Activated naive CD8-positive, alpha-beta T cell treated with anti-CD3 and anti-CD28 coated beads for 36 hours (primary cell): ENCODE data around the gene JCAD. TPM values are rescaled to one million over a fixed set of nuclear protein-coding genes. Genes with fewer than 3 reads are reported as not detected.
"Not testable (repeated sequence)": the region's sequence is repeated elsewhere in the genome, so short reads cannot be mapped to it uniquely, and the experiment has no call there.

Experiments
- DNase-seq: peaks from one replicate; pipeline ENCODE4 v3.0.0; 2021
- H3K27ac Mint-ChIP-seq: one replicate; pipeline ENCODE4 v1.8.0; 2022; ENCODE audit warnings: mild to moderate bottlenecking, moderate library complexity, mixed read lengths
- H3K27me3 Mint-ChIP-seq: one replicate; pipeline ENCODE4 v1.8.0; 2022; ENCODE audit warnings: mild to moderate bottlenecking, mixed read lengths
- H3K36me3 Mint-ChIP-seq: one replicate; pipeline ENCODE4 v1.8.0; 2021; ENCODE audit warnings: mild to moderate bottlenecking, mixed read lengths
- H3K4me1 Mint-ChIP-seq: one replicate; pipeline ENCODE4 v1.8.0; 2021; ENCODE audit warnings: mixed read lengths
- H3K4me3 Mint-ChIP-seq: one replicate; pipeline ENCODE4 v1.8.0; 2022; ENCODE audit warnings: mild to moderate bottlenecking, moderate library complexity, mixed read lengths
- H3K9me3 Mint-ChIP-seq: one replicate; pipeline ENCODE4 v1.8.0; 2022; ENCODE audit warnings: mixed read lengths
- total RNA-seq, 2 experiments: library from RNA; stranded (reverse); gene quantifications; one replicate each; pipeline ENCODE4 v1.2.3, GENCODE V29; 2021

JCAD gene
- total RNA-seq, 2 experiments from 2014 or later, result 0.02 to 0.14 TPM

- Mint-ChIP-seq H3K4me1 (peaks cover 28% of the 10 kb centered on the region), H3K27ac (no peak overlapping the region), H3K9me3 (no peaks in the 10 kb centered on the region), H3K4me3 (no peak overlapping the region), H3K27me3 (peaks cover 90% of the 10 kb centered on the region), H3K36me3 (peaks cover 2% of the 10 kb centered on the region)
- DNase-seq, result no peak
These were observed 30.1 kb downstream of the JCAD start for GRCh38 chr10:30029164-30029871.

- peaks cover 28% of the 10 kb centered on the region for H3K4me1 Mint-ChIP-seq
- no peak overlapping the region for H3K4me3 Mint-ChIP-seq
- DNase-seq, result no peak
- H3K27me3 Mint-ChIP-seq, result peaks cover 90% of the 10 kb centered on the region
- peaks cover 2% of the 10 kb centered on the region for H3K36me3 Mint-ChIP-seq
- no peak overlapping the region for H3K27ac Mint-ChIP-seq
- H3K9me3 Mint-ChIP-seq, result no peaks in the 10 kb centered on the region
These were observed 30.7 kb downstream of the JCAD start for GRCh38 chr10:30028738-30029030.

- H3K27ac Mint-ChIP-seq, result peak overlapping the region; percentile 90
- peaks cover 2% of the 10 kb centered on the region for H3K36me3 Mint-ChIP-seq
- H3K4me3 Mint-ChIP-seq, result peak overlapping the region; percentile 76
- DNase-seq, result no peak
- H3K4me1 Mint-ChIP-seq, result peaks cover 28% of the 10 kb centered on the region
- peaks cover 89% of the 10 kb centered on the region for H3K27me3 Mint-ChIP-seq
- H3K9me3 Mint-ChIP-seq, result no peaks in the 10 kb centered on the region
These were observed 31.2 kb downstream of the JCAD start for GRCh38 chr10:30028006-30028737.

- Mint-ChIP-seq H3K27me3 (peaks cover 88% of the 10 kb centered on the region), H3K4me3 (peak overlapping the region; percentile 76), H3K9me3 (no peaks in the 10 kb centered on the region), H3K36me3 (peaks cover 2% of the 10 kb centered on the region), H3K4me1 (peaks cover 27% of the 10 kb centered on the region), H3K27ac (peak overlapping the region; percentile 90)
- peak; percentile 87 for DNase-seq
These were observed 32.1 kb downstream of the JCAD start for GRCh38 chr10:30027057-30028005.

DNA sequence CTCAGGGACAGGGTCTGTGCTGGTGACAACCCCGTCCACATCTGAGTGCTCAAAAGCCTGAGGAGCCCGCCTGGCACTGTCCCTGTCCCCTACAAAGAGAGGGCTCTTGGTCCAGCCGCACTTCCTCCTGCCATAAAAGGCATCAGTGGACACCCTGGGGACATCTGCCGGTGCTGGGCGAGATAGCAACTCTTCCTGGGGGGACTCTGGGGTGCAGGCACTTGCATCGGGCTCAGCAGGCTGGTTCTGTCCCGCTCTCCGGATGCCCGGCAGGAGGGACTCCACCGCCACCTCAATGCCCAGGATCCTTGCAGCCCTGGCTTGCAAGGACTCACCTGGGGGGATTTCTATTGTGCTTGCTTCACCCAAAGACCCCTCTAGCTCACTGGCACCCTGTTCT is 32.8 kb downstream of the JCAD start:
- H3K4me1 Mint-ChIP-seq, result peaks cover 27% of the 10 kb centered on the region
- no peaks in the 10 kb centered on the region for H3K9me3 Mint-ChIP-seq
- H3K27me3 Mint-ChIP-seq, result peaks cover 88% of the 10 kb centered on the region
- H3K27ac Mint-ChIP-seq, result no peak overlapping the region
- peaks cover 2% of the 10 kb centered on the region for H3K36me3 Mint-ChIP-seq
- no peak overlapping the region for H3K4me3 Mint-ChIP-seq
- DNase-seq, result no peak

- H3K4me3 Mint-ChIP-seq, result no peak overlapping the region
- peaks cover 86% of the 10 kb centered on the region for H3K27me3 Mint-ChIP-seq
- H3K9me3 Mint-ChIP-seq, result no peaks in the 10 kb centered on the region
- DNase-seq, result no peak
- no peak overlapping the region for H3K27ac Mint-ChIP-seq
- H3K36me3 Mint-ChIP-seq, result peaks cover 2% of the 10 kb centered on the region
- peaks cover 27% of the 10 kb centered on the region for H3K4me1 Mint-ChIP-seq
These were observed 33.3 kb downstream of the JCAD start for GRCh38 chr10:30026080-30026479.

DNA sequence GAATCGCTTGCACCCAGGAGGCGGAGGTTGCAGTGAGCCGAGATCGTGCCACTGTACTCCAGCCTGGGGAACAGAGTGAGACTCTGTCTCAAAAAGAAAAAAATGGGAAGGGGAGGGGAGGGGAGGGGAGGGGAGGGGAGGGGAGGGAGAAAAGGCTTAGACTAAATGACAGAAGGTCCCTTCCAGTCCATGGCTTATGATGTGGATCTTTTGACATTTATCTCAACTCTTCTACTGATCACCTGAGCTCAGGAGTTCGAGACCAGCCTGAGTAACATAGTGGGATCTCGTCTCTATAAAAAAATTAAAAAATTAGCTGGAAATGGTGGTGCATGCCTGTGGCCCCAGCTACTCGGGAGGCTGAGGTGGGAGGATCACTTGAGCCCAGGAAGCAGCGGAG is 34.0 kb downstream of the JCAD start:
- H3K4me3 Mint-ChIP-seq, result not testable (repeated sequence)

GRCh38 chr10:30022590-30022989 is 36.8 kb downstream of the JCAD start:
- Mint-ChIP-seq H3K4me1 (peaks cover 17% of the 10 kb centered on the region), H3K27me3 (peaks cover 92% of the 10 kb centered on the region), H3K36me3 (peaks cover 2% of the 10 kb centered on the region), H3K4me3 (no peak overlapping the region), H3K9me3 (no peaks in the 10 kb centered on the region), H3K27ac (no peak overlapping the region)
- DNase-seq, result no peak

More for the DNA sequence above, 34.0 kb downstream of the JCAD start:
- H3K27ac Mint-ChIP-seq, H3K9me3 Mint-ChIP-seq, DNase-seq, H3K36me3 Mint-ChIP-seq: not testable (repeated sequence)
- Mint-ChIP-seq H3K27me3 (peaks cover 88% of the 10 kb centered on the region), H3K4me1 (peaks cover 27% of the 10 kb centered on the region)

DNA sequence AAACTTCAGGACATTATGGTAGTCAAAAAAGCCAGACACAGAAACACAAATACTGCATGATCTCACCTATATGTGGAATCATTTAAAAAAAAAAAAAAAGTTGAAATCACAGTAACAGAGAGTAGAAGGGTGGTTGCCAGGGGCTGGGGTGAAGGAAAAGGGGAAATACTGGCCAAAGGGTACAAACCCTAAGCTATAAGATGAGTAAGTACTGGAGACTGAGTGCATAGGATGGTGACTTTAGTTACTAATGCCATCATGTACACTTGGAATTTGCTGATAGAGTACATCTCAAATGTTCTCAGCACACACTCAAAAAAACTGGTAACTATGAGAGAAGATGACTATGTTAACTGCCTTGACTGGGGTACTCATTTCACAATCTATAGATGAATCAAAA is 39.9 kb downstream of the JCAD start:
- no peaks in the 10 kb centered on the region for H3K9me3 Mint-ChIP-seq
- peaks cover 87% of the 10 kb centered on the region for H3K27me3 Mint-ChIP-seq
- DNase-seq, result no peak
- H3K4me3 Mint-ChIP-seq, result no peak overlapping the region
- H3K27ac Mint-ChIP-seq, result no peak overlapping the region
- peaks cover 6% of the 10 kb centered on the region for H3K4me1 Mint-ChIP-seq
- H3K36me3 Mint-ChIP-seq, result no peaks in the 10 kb centered on the region

DNA sequence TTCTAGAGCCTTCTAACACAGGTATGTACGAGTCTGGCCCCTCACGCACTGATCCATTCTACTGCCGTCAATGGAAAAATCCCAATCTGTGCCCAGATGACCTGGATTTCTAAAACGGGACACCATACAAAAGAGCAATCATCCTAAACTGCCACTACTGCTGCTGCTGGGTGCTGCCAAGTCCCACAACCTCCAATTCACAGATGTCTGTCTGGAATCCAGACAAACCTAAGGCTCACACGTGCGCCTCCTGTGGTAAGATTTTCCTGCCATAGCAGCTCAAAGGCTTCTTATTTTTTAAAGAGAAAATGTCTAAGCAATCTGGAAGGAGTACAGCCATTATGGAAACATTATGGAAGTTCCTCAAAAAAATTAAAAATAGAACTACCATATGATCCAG is 40.9 kb downstream of the JCAD start:
- Mint-ChIP-seq H3K36me3 (no peaks in the 10 kb centered on the region), H3K9me3 (no peaks in the 10 kb centered on the region), H3K4me1 (peaks cover 6% of the 10 kb centered on the region), H3K27ac (no peak overlapping the region), H3K4me3 (no peak overlapping the region), H3K27me3 (peaks cover 84% of the 10 kb centered on the region)
- DNase-seq, result no peak

- Mint-ChIP-seq H3K27me3 (peaks cover 85% of the 10 kb centered on the region), H3K9me3 (no peaks in the 10 kb centered on the region), H3K4me1 (peaks cover 6% of the 10 kb centered on the region), H3K4me3 (no peak overlapping the region), H3K27ac (no peak overlapping the region), H3K36me3 (no peaks in the 10 kb centered on the region)
- DNase-seq, result no peak
These were observed 41.4 kb downstream of the JCAD start for GRCh38 chr10:30017966-30018365.

GRCh38 chr10:30017556-30017955 is 41.8 kb downstream of the JCAD start:
- peaks cover 6% of the 10 kb centered on the region for H3K4me1 Mint-ChIP-seq
- H3K4me3 Mint-ChIP-seq, result no peak overlapping the region
- no peak for DNase-seq
- no peak overlapping the region for H3K27ac Mint-ChIP-seq
- no peaks in the 10 kb centered on the region for H3K36me3 Mint-ChIP-seq
- H3K9me3 Mint-ChIP-seq, result no peaks in the 10 kb centered on the region
- H3K27me3 Mint-ChIP-seq, result peaks cover 85% of the 10 kb centered on the region

DNA sequence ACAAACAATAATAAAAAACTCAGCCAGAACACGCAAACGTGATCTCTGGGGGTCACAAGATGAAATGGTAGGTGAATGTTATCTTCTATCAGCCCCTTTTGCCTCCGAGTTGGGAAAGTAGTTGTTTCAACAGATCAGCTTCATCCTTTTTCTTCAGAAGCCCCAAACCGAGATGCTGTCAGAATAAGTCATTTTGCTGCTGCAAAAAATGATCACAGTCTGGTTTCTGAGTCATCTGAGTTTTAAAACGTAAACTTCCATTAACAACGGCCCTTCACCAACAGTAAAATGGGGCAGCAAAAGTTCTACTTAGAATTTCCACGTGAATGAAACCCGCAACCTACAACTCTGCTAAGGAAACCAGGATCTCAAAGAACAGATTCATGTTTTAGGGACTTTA is 44.9 kb downstream of the JCAD start:
- H3K36me3 Mint-ChIP-seq, result no peaks in the 10 kb centered on the region
- no peak overlapping the region for H3K4me3 Mint-ChIP-seq
- no peaks in the 10 kb centered on the region for H3K9me3 Mint-ChIP-seq
- H3K27ac Mint-ChIP-seq, result no peak overlapping the region
- H3K4me1 Mint-ChIP-seq, result peaks cover 6% of the 10 kb centered on the region
- peaks cover 65% of the 10 kb centered on the region for H3K27me3 Mint-ChIP-seq
- DNase-seq, result no peak

DNA sequence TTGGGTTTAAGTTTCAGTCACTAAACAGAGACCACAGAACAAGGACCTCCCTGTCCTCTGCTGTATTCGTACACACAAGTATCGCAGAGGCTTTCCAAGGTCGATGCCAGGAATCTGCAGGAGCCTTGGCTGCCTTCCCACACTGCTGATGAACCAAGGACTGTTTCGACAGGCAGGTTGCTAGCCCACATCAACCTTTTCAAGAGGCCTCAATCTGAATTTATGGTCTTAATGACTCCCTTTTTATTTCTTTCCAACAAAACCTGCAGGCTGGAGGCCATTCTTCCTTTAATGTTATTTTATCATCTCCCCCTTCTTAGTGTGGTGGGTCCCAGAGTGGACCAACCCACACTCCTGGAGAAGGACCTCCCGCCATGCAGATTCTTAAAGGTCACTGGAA is 45.6 kb downstream of the JCAD start:
- no peak for DNase-seq
- no peaks in the 10 kb centered on the region for H3K9me3 Mint-ChIP-seq
- peaks cover 61% of the 10 kb centered on the region for H3K27me3 Mint-ChIP-seq
- H3K36me3 Mint-ChIP-seq, result no peaks in the 10 kb centered on the region
- H3K27ac Mint-ChIP-seq, result no peak overlapping the region
- peaks cover 6% of the 10 kb centered on the region for H3K4me1 Mint-ChIP-seq
- no peak overlapping the region for H3K4me3 Mint-ChIP-seq

GRCh38 chr10:30011956-30012647 is 47.3 kb downstream of the JCAD start:
- no peak overlapping the region for H3K27ac Mint-ChIP-seq
- no peaks in the 10 kb centered on the region for H3K9me3 Mint-ChIP-seq
- no peak for DNase-seq
- H3K27me3 Mint-ChIP-seq, result peaks cover 61% of the 10 kb centered on the region
- H3K4me3 Mint-ChIP-seq, result no peak overlapping the region
- no peaks in the 10 kb centered on the region for H3K36me3 Mint-ChIP-seq
- H3K4me1 Mint-ChIP-seq, result peaks cover 6% of the 10 kb centered on the region
